Sigmoid colon (tissue), 4 donors: ENCODE data around the gene JMJD6.

ENCODE experiments used
- CTCF ChIP-seq, 4 experiments: fragments of 450-650 bp in 3 of 4; fragments of 200-600 bp in 1 of 4; IDR thresholded peaks; one replicate each; pipeline ENCODE4 v1.5.1; 2016 to 2019; ENCODE audit warnings: antibody characterized with exemption in 4 of 4, mild to moderate bottlenecking in 3 of 4, moderate library complexity in 2 of 4
- EP300 ChIP-seq, 4 donors: sonication (generic); formaldehyde crosslinking; IDR thresholded peaks; one replicate each; pipeline ENCODE4 v1.6.1; 2017; ENCODE audit warnings: antibody characterized with exemption in 4 of 4

DNA sequence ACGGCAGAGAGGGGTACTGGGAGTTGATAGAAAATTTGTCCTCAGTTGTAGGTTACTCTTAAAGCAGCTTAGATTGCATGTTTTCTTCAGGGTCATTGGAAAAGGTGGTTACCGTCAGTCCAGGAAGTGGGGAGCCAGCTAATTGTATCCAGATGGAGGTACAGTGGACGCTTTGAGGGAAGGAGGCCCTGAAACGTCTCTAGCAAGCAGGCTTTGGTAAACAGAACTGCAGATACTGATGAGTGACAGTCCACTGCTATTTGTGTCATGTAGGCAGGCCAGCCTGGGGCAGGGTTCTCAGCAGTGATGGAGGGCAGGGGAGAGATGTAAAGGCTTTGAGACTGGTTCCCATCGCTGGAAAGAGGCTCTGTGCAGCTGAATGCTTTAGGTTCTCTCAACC is 52.7 kb downstream of the JMJD6 start:
- TF ChIP-seq CTCF (IDR thresholded peaks at IDR 0.05) = no peak
- TF ChIP-seq EP300 (IDR thresholded peaks at IDR 0.05) = no peak
